Measurements from ENCODE around the gene MCU.
"Not testable (repeated sequence)": the region's sequence is repeated elsewhere in the genome, so short reads cannot be mapped to it uniquely, and the experiment has no call there.

MCU gene, protein sequence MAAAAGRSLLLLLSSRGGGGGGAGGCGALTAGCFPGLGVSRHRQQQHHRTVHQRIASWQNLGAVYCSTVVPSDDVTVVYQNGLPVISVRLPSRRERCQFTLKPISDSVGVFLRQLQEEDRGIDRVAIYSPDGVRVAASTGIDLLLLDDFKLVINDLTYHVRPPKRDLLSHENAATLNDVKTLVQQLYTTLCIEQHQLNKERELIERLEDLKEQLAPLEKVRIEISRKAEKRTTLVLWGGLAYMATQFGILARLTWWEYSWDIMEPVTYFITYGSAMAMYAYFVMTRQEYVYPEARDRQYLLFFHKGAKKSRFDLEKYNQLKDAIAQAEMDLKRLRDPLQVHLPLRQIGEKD

DNA sequence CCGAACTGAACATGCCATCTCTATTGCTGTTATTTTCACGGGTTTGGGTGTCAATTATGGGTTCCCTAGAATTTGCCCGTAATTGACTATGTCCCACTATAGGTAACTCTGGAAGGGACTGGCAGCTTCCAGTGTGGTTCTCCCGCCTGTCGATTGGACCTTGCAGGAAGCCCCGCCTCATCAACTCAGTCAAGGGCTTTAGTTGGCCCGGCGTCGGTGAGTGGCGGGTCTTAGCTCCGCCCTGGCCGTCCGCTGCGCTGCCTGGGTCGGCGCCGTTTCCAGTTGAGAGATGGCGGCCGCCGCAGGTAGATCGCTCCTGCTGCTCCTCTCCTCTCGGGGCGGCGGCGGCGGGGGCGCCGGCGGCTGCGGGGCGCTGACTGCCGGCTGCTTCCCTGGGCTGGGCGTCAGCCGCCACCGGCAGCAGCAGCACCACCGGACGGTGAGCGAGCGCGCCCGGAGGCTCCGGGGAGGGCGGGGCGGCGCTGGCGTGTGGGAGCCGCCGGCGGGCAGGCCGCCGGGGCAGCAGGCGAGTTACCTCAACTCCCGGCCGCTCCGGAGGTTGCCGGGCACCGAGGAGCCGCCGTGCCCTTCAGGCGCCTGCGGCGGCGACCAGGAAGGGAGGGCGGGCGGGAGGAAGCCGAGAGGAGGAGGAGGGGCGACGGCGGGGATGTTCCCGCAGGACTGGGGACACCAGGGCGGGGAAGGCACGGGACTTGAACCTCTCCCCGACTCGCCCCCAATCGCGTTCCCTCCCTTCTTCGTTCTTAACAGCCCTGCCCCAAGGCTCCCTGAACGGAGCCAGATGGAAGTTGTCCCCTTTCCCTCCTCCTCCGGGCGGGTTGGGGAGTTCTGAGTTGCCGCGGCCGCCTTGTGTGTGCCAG is at the start of gene MCU:
Gene MCU (plus strand): TSS at position 281 of the 881 bp plus-strand sequence. CDS start 9 bp downstream, at position 290.
- peak; percentile 40 for DNase-seq

GRCh38 chr10:72642318-72642717 is 49.6 kb upstream of the MCU start:
- DNase-seq, result no peak

DNA sequence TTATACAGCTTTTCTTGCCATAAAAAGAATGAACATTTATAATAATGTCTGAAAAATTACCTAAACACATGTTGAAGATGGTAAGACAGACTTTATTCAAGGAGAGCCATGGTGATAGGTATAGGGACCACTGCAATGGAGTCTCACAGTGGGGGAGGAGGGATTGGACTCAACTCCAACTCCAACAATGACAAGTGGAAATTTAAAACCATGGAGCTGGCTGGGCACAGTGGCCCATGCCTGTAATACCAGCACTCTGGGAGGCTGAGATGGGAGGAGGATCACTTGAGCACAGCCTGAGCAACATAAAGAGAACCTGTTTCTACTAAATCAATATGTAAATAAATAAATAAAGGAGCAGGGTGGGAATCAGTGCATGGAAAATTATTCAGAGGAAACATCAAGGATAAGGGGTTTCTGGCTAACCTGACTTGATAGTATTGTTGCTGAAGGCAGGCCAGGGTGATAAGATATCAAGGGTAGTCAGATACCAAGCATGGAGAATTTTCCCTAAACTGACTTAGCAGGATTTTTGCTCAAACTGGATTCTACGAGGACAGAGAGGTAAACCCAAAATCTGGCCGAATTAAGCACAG is 46.6 kb upstream of the MCU start:
- no peak for DNase-seq

DNA sequence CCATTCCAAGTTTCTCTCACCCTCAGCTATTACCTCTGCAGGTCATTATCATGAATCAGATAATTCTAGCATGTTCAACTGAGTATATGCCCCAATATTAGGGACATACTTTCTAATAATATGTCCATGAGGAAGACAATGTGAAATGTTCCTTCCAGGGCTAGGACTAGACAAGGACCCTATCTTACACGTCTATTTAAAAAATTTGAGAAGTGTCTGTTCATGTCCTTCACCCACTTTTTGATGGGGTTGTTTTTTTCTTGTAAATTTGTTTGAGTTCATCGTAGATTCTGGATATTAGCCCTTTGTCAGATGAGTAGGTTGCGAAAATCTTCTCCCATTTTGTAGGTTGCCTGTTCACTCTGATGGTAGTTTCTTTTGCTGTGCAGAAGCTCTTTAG is 45.0 kb upstream of the MCU start:
- DNase-seq, result not testable (repeated sequence)

GRCh38 chr10:72648301-72648700 is 43.6 kb upstream of the MCU start:
- no peak for DNase-seq

- no peak for DNase-seq
Measured at GRCh38 chr10:72649291-72649690, 42.7 kb upstream of the MCU start.

DNA sequence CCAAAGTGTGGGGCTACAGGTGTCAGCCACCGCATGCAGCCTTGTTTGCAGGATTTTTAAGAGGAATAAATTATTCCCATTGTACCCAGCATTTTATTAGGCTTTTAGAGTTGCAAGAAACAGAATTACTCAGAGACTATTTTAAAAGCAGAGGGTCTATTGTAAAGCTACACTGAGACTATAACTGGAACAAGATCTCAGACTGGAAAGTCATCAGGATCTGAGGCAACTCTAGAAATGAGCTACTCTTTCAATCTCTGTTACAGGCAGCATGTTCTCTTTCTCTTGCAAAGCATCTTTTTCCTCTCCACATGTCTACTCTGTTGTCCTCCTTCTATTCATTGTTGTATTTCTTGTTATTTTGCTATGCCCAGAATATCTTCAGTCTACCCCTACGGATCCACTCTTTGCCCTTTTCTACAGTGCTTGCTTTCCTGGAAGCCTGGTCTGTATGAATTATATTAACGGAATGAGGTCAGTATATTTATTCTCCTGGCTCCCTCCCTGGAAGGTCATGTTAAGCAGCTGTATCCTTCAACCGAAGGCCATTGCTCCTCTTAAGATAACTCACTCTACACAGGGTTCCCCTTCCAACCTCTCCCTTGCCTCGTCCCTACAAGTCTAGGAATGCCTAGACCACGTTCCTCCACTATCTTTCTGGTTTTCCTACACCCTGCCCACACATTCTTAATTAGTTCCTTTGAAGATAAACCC is 38.4 kb upstream of the MCU start:
- DNase-seq, result no peak

- DNase-seq, result no peak
Measured at GRCh38 chr10:72654720-72655119, 37.2 kb upstream of the MCU start.

DNA sequence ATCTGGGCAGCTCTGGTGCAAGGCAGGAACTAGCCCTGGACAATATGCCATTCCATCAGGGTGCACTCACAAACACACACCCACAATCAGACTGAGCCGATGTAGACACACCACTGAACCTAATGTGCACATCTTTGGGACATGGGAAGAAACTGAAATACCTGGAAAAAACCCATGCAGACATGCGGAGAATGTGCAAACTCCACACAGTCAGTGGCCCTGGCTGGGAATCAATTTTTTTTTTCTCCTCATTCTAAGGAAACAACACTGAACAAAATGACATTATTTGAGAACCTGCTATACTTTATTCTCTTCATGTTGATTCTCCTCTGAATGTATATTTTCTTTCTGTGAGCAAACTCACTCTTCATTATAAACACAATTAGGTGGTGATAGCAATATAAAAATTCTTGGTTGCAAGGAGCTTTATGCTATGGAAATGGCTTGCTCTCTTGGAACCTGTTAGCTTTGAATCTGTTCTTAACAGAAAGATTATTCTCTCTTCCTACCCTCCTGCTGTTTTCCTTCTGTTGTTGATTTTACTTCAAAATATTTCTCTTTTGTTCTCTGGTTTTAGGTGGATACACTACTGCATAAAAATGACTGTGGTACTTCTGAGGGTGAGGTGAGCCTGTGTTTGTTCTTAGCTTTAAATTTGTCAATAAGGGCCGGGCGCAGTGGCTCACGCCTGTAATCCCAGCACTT is 33.1 kb upstream of the MCU start:
- no peak for DNase-seq

DNA sequence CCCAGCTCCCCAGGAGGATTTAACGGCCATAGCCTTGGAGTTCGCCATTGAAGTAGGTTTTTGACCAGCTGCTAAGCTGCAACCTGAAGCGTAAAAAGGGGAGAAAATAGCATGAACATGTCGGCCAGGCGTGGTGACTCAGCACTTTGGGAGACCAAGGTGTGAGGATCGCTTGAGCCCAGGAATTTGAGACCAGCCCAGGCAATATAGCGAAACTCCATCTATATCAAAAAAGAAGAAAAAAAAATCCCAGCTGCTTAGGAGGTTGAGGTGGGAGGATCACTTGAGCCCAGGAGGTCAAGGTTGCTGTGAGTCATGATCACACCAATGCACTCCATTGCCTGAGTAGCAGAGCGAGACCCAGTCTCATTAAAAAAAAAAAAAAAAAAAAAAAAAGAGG is 32.2 kb upstream of the MCU start:
- no peak for DNase-seq

GRCh38 chr10:72660220-72660619 is 31.7 kb upstream of the MCU start:
- no peak for DNase-seq

GRCh38 chr10:72661431-72661830 is 30.5 kb upstream of the MCU start:
- DNase-seq, result no peak

GRCh38 chr10:72663971-72664370 is 28.0 kb upstream of the MCU start:
- no peak for DNase-seq

- DNase-seq, result no peak
Measured at GRCh38 chr10:72665925-72666324, 26.0 kb upstream of the MCU start.

GRCh38 chr10:72667207-72667864 is 24.6 kb upstream of the MCU start:
- no peak for DNase-seq

GRCh38 chr10:72673280-72673679 is 18.7 kb upstream of the MCU start:
- DNase-seq, result no peak

DNA sequence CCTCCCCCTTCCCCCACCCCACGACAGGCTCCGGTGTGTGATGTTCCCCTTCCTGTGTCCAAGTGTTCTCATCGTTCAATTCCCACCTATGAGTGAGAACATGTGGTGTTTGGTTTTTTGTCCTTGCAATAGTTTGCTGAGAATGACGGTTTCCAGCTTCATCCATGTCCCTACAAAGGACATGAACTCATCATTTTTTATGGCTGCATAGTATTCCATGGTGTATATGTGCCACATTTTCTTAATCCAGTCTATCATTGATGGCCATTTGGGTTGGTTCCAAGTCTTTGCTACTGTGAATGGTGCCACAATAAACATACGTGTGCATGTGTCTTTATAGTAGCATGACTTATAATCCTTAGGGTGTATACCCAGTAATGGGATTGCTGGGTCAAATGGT is 17.8 kb upstream of the MCU start:
- DNase-seq, result not testable (repeated sequence)

- DNase-seq, result no peak
Measured at GRCh38 chr10:72679838-72680241, 12.1 kb upstream of the MCU start.

DNA sequence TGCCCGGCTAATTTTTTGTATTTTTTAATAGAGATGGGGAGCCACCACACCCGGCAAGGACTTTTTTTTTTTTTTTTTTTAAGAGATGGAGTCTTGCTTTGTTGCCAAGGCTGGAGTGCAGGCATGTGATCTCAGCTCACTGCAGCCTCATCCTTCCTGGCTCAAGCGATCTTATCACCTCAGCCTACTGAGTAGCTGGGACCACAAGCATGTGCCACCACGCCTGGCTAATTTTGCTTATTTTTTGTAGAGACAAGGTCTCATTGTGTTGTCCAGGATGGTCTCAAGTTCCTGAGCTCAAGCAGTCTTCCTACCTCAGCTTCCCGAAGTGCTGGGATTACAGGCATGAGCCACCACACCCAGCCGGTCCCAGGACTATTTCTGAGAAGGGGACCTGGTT is 9.3 kb upstream of the MCU start:
- DNase-seq, result no peak

DNA sequence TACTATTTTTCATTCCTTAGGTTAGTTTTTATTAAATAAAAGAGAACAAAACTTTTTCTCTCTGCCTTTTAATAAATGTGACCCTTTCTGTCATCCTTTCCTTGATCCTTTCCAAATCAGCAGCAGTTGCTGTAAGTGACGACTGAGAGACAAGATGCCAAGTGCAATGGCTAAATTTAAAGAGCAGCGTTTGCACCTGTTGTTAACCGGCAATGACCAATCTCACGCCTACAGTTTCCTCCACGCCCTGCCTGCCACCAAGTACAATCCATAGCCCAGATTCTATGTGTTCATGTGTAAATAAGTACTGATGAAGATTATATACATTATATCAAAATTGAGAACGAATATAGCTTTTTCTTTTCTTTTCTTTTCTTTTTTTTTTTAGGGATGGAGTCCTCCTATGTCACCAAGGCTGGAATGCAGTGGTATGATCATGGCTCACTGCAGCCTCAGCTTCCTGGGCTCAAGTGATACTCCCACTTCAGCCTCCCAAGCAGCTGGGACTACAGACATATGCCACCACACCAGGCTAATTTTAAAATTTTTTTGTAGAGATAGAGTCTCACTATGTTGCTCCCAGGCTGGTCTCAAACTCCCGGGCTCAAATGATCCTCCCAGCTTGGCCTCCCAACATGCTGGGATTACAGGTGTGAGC is 6.5 kb upstream of the MCU start:
- DNase-seq, result no peak

DNA sequence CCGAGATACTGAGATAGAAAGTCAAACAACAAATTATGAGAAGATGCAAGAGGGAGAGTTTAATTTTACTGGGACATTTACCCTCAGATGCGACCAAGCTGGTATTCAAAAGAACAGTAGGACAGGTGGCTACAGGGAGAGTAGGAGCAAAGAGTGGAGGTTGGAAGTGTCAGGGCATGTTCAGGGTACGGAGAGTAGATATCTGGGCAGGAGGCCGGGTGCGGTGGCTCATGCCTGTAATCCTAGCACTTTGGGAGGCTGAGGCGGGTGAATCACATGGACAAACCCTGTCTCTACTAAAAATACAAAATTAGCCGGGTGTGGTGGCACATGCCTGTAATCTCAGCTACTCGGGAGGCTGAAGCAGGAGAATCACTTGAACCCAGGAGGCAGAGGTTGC is 5.5 kb upstream of the MCU start:
- not testable (repeated sequence) for DNase-seq

Data from cortex of kidney (tissue), 1 donor.